Keratinocyte (primary cell): ENCODE results near the gene RSBN1.
A peak's percentile ranks its signal among the peaks of the same experiment; 100 is the strongest.

Experiments
- EZH2 ChIP-seq: IDR thresholded peaks from one replicate; pipeline ENCODE4 v1.6.1; 2012; ENCODE audit warnings: inconsistent platforms, mild to moderate bottlenecking, low read length, moderate library complexity
- TF ChIP-seq, protein P1 (sequence below), 3 experiments: IDR thresholded peaks in 1 of 3; conservative IDR thresholded peaks in 1 of 3; optimal IDR thresholded peaks in 1 of 3; 2 replicates in 2 of 3; 3 replicates in 1 of 3; pipeline versions ENCODE3 to v1.5.1; 2011; ENCODE audit warnings: low read length in 3 of 3, mild to moderate bottlenecking in 3 of 3, moderate library complexity in 2 of 3, control low read depth in 1 of 3, inconsistent platforms in 1 of 3; ENCODE audit not compliant: insufficient read depth in 2 of 3; ENCODE audit errors: extremely low read depth in 1 of 3

DNA sequence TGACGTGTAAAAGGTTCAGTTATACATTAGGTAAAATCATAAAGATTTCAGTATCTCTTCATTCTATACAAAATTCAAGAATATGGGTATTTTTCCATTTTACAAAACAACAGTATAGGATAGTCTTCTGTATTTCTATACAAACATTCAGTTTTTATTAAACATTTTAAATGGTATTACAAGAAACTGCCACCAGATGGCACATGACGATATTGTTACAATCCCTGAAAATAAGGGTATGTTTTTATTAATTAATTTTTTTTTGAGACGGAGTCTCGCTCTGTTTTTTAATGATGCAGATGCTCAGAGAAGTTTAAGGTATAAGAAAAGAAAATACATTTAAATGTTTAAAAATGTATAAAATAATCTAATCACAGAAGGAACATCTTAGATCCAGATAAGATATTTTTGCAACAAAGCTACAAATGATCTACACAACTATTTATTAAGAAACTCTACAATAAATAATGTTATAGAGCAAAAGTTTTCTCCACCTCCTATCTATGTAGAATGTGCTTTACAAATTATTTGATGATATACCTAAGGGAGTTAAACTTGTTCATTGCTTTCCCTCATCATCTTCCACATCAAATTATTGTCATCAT lies 23.5 kb upstream of the RSBN1 start:
- TF ChIP-seq EZH2: no peak
- TF ChIP-seq, protein P1, sequence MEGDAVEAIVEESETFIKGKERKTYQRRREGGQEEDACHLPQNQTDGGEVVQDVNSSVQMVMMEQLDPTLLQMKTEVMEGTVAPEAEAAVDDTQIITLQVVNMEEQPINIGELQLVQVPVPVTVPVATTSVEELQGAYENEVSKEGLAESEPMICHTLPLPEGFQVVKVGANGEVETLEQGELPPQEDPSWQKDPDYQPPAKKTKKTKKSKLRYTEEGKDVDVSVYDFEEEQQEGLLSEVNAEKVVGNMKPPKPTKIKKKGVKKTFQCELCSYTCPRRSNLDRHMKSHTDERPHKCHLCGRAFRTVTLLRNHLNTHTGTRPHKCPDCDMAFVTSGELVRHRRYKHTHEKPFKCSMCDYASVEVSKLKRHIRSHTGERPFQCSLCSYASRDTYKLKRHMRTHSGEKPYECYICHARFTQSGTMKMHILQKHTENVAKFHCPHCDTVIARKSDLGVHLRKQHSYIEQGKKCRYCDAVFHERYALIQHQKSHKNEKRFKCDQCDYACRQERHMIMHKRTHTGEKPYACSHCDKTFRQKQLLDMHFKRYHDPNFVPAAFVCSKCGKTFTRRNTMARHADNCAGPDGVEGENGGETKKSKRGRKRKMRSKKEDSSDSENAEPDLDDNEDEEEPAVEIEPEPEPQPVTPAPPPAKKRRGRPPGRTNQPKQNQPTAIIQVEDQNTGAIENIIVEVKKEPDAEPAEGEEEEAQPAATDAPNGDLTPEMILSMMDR (optimal IDR thresholded peaks at IDR 0.05 in 1 of 3, IDR thresholded peaks at IDR 0.05 in 1 of 3, conservative IDR thresholded peaks at IDR 0.05 in 1 of 3; ENCODE audit: extremely low read depth in 1 of 3, insufficient read depth in 2 of 3, low read length in 3 of 3): peak in 1 of 3 experiments; percentile 9
